HEK293 (cell line): ENCODE results near the gene ACAN.

Experiments
- CTCF ChIA-PET: fragments of 350-600 bp; formaldehyde crosslinking; extraction: SDS; loops from one replicate; lab custom pipeline; 2021; ENCODE audit warnings: antibody characterized with exemption; lab: Yijun Ruan, JAX
- POLR2A ChIA-PET: fragments of 300-600 bp; formaldehyde crosslinking; extraction: SDS; loops from one replicate; lab custom pipeline; 2020; ENCODE audit warnings: antibody characterized with exemption, inconsistent platforms; lab: Yijun Ruan, JAX
- H3K27ac ChIP-seq: fragments of 200-500 bp; sonication (Bioruptor generic); 2 replicates; pipeline ENCODE4 v1.5.1; 2014; ENCODE audit warnings: low read depth, low read length, control low read depth, inconsistent platforms; ENCODE audit errors: extremely low read depth
- H3K36me3 ChIP-seq, 2 experiments: fragments of 200-500 bp in 1 of 2; sonication (Bioruptor generic) in 1 of 2; 1 replicate in 1 of 2; 2 replicates in 1 of 2; pipeline ENCODE4 v1.5.1; 2014 to 2017; ENCODE audit warnings: inconsistent platforms in 2 of 2, low read length in 2 of 2; ENCODE audit not compliant: control insufficient read depth in 2 of 2, insufficient read depth in 1 of 2
- H3K4me1 ChIP-seq: fragments of 200-500 bp; sonication (Bioruptor generic); 2 replicates; pipeline ENCODE4 v1.5.1; 2014; ENCODE audit warnings: mild to moderate bottlenecking, low read length, inconsistent platforms; ENCODE audit not compliant: control insufficient read depth, insufficient read depth
- H3K4me3 ChIP-seq: 2 replicates; pipeline ENCODE4 v1.5.1; 2011; ENCODE audit warnings: low read depth, mild to moderate bottlenecking, control low read depth, low read length, moderate library complexity
- H3K9me3 ChIP-seq: fragments of 200-500 bp; sonication (Bioruptor generic); 2 replicates; pipeline ENCODE4 v1.5.1; 2014; ENCODE audit warnings: low read depth, low read length, inconsistent platforms; ENCODE audit not compliant: control insufficient read depth, insufficient read depth
- BCL11B ChIP-seq: fragments of 450-650 bp; formaldehyde crosslinking; IDR thresholded peaks from 2 replicates; pipeline ENCODE4 v1.5.1; 2016; ENCODE audit warnings: low read depth, missing biosample characterization, missing genetic modification characterization
- EGR2 ChIP-seq: fragments of 450-650 bp; formaldehyde crosslinking; IDR thresholded peaks from 2 replicates; pipeline ENCODE4 v1.5.1; 2016; ENCODE audit warnings: low read depth, missing biosample characterization, missing genetic modification characterization
- ELK4 ChIP-seq: IDR thresholded peaks from 2 replicates; pipeline ENCODE4 v1.6.1; 2011; ENCODE audit warnings: mild to moderate bottlenecking, low read depth, low read length, borderline replicate concordance
- KLF10 ChIP-seq: fragments of 450-650 bp; IDR thresholded peaks from 2 replicates; pipeline ENCODE4 v1.5.1; 2018; ENCODE audit warnings: missing biosample characterization, mild to moderate bottlenecking, missing genetic modification characterization
- OVOL3 ChIP-seq: fragments of 450-650 bp; formaldehyde crosslinking; IDR thresholded peaks from 2 replicates; pipeline ENCODE4 v1.5.1; 2016; ENCODE audit warnings: missing biosample characterization, missing genetic modification characterization
- PRDM1 ChIP-seq: fragments of 450-650 bp; formaldehyde crosslinking; IDR thresholded peaks from 2 replicates; pipeline ENCODE4; 2016; ENCODE audit warnings: missing biosample characterization, missing genetic modification characterization
- RBAK ChIP-seq: fragments of 450-650 bp; formaldehyde crosslinking; IDR thresholded peaks from 2 replicates; pipeline ENCODE4 v1.5.1; 2016; ENCODE audit warnings: missing biosample characterization, missing genetic modification characterization
- REPIN1 ChIP-seq: fragments of 450-650 bp; formaldehyde crosslinking; IDR thresholded peaks from 2 replicates; pipeline ENCODE4 v1.5.1; 2017; ENCODE audit warnings: missing biosample characterization, missing genetic modification characterization, low read depth
- TRIM28 ChIP-seq: IDR thresholded peaks from 2 replicates; pipeline ENCODE4 v1.6.1; 2011; ENCODE audit warnings: low read length, control low read depth, borderline replicate concordance
- ZBTB26 ChIP-seq: fragments of 450-650 bp; formaldehyde crosslinking; optimal IDR thresholded peaks from 2 replicates; pipeline ENCODE3; 2016; ENCODE audit warnings: missing biosample characterization, mild to moderate bottlenecking, missing genetic modification characterization
- ZBTB7A ChIP-seq: fragments of 450-650 bp; formaldehyde crosslinking; IDR thresholded peaks from 2 replicates; pipeline ENCODE4 v1.5.1; 2016; ENCODE audit warnings: low read depth, missing biosample characterization, missing genetic modification characterization
- ZEB2 ChIP-seq: fragments of 450-650 bp; formaldehyde crosslinking; IDR thresholded peaks from 2 replicates; pipeline ENCODE4 v1.5.1; 2016; ENCODE audit warnings: missing biosample characterization, missing genetic modification characterization
- ZIC2 ChIP-seq: fragments of 450-650 bp; formaldehyde crosslinking; IDR thresholded peaks from 2 replicates; pipeline ENCODE4 v1.5.1; 2016; ENCODE audit warnings: missing biosample characterization, missing genetic modification characterization
- ZNF175 ChIP-seq: fragments of 450-650 bp; formaldehyde crosslinking; IDR thresholded peaks from 2 replicates; pipeline ENCODE4 v1.5.1; 2016; ENCODE audit warnings: missing biosample characterization, missing genetic modification characterization
- ZNF274 ChIP-seq, 2 experiments: fragments of 200-500 bp in 1 of 2; fragments of 450-650 bp in 1 of 2; sonication (Bioruptor generic) in 1 of 2; formaldehyde crosslinking in 1 of 2; IDR thresholded peaks; 2 replicates each; pipeline versions ENCODE4 v1.5.1 to v1.6.1; 2014 to 2016; ENCODE audit warnings: borderline replicate concordance in 1 of 2, inconsistent platforms in 1 of 2, low read length in 1 of 2, missing biosample characterization in 1 of 2, missing genetic modification characterization in 1 of 2
- ZNF324 ChIP-seq: fragments of 450-650 bp; formaldehyde crosslinking; IDR thresholded peaks from 2 replicates; pipeline ENCODE4 v1.5.1; 2016; ENCODE audit warnings: missing biosample characterization, missing genetic modification characterization
- ZNF335 ChIP-seq: fragments of 450-650 bp; formaldehyde crosslinking; conservative IDR thresholded peaks from 2 replicates; pipeline ENCODE4 v1.5.1; 2016; ENCODE audit warnings: missing biosample characterization, missing genetic modification characterization
- ZNF362 ChIP-seq: fragments of 450-650 bp; formaldehyde crosslinking; IDR thresholded peaks from 2 replicates; pipeline ENCODE4 v1.5.1; 2016; ENCODE audit warnings: missing biosample characterization, missing genetic modification characterization
- ZNF404 ChIP-seq: fragments of 450-650 bp; formaldehyde crosslinking; IDR thresholded peaks from 2 replicates; pipeline ENCODE4 v1.5.1; 2017; ENCODE audit warnings: missing biosample characterization, missing genetic modification characterization
- ZNF48 ChIP-seq: fragments of 450-650 bp; formaldehyde crosslinking; IDR thresholded peaks from 2 replicates; pipeline ENCODE4 v1.5.1; 2016; ENCODE audit warnings: missing biosample characterization, missing genetic modification characterization
- ZNF549 ChIP-seq: fragments of 450-650 bp; IDR thresholded peaks from 2 replicates; pipeline ENCODE4 v1.5.1; 2018; ENCODE audit warnings: missing biosample characterization, missing genetic modification characterization, mild to moderate bottlenecking, inconsistent platforms, moderate library complexity
- ZNF560 ChIP-seq: fragments of 450-650 bp; formaldehyde crosslinking; IDR thresholded peaks from 2 replicates; pipeline ENCODE4 v1.5.1; 2017; ENCODE audit warnings: missing biosample characterization, missing genetic modification characterization, borderline replicate concordance
- ZNF629 ChIP-seq: fragments of 450-650 bp; formaldehyde crosslinking; IDR thresholded peaks from 2 replicates; pipeline ENCODE4 v1.5.1; 2017; ENCODE audit warnings: missing biosample characterization, missing genetic modification characterization
- ZNF692 ChIP-seq: fragments of 450-650 bp; formaldehyde crosslinking; IDR thresholded peaks from 2 replicates; pipeline ENCODE4 v1.5.1; 2016; ENCODE audit warnings: missing biosample characterization, missing genetic modification characterization
- ZNF707 ChIP-seq: fragments of 450-650 bp; formaldehyde crosslinking; IDR thresholded peaks from 2 replicates; pipeline ENCODE4 v1.5.1; 2016; ENCODE audit warnings: missing biosample characterization, missing genetic modification characterization
- ZNF791 ChIP-seq: fragments of 450-650 bp; formaldehyde crosslinking; IDR thresholded peaks from 2 replicates; pipeline ENCODE4 v1.5.1; 2016; ENCODE audit warnings: missing biosample characterization, missing genetic modification characterization
- TF ChIP-seq, protein P1 (sequence below): fragments of 450-650 bp; formaldehyde crosslinking; IDR thresholded peaks from 2 replicates; pipeline ENCODE4 v1.5.1; 2016; ENCODE audit warnings: missing biosample characterization, missing genetic modification characterization
- TF ChIP-seq, protein P2 (sequence below): fragments of 450-650 bp; formaldehyde crosslinking; IDR thresholded peaks from 2 replicates; pipeline ENCODE4 v1.5.1; 2016; ENCODE audit warnings: missing biosample characterization, missing genetic modification characterization

ACAN gene

DNA sequence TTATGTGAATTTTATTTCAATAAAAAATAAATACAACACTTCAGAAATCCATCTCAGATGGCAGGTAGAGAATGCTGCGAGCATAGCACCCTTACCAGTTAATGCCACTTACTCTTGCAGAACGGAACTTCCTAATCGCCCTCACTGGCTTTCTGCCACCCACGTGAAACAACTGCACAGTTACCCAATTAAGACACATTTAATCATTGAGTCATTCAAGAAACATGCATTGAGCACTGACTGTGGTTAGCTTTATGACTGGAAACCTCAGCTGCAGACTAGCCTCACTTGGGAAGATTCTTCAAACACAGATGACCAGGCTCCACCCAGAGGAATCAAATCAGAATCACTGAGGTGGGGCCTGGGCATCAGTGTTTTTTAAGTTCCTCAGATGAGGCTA, 115.5 kb downstream of the ACAN start:
- no peak overlapping the region for H3K27ac ChIP-seq
- peaks cover 5% of the 10 kb centered on the region; the same call in 1 of the 2 replicates for H3K4me1 ChIP-seq
- H3K4me3 ChIP-seq, result no peak overlapping the region
- ChIA-PET CTCF (interaction anchor here (0.7 to 6.8 kb wide), 3 partner anchors 15 to 326 kb away, joined by 3 to 42 read pairs (median 4); no protein-coding TSS in a partner anchor), POLR2A (interaction anchor here (1.5 kb wide), 1 partner anchor 14 kb away, joined by 5 read pairs; no protein-coding TSS in a partner anchor)
- H3K9me3 ChIP-seq, result no peaks in the 10 kb centered on the region
- H3K36me3 ChIP-seq, result no peaks in the 10 kb centered on the region
- TF ChIP-seq ZNF324 (tag by site-specific recombination) (no peak), ZNF335 (tag by site-specific recombination) (peak; percentile 32; the same call in 1 of the 2 replicates), KLF10 (tag by site-specific recombination) (peak; percentile 76), ZEB2 (tag by site-specific recombination) (peak; percentile 90), OVOL3 (tag by site-specific recombination) (peak; percentile 99), ZNF549 (tag by site-specific recombination) (no peak), ZNF629 (tag by site-specific recombination) (peak; percentile 92), EGR2 (tag by site-specific recombination) (peak; percentile 76), BCL11B (tag by site-specific recombination) (no peak), ELK4 (no peak), TRIM28 (no peak), REPIN1 (tag by site-specific recombination) (no peak), ZIC2 (tag by site-specific recombination) (no peak), ZNF274 (IDR thresholded peaks at IDR 0.05; ENCODE audit: low read length) (no peak), ZNF274 (tag by site-specific recombination; IDR thresholded peaks at IDR 0.05; ENCODE audit: borderline replicate concordance) (no peak), ZBTB26 (tag by site-specific recombination) (no peak), ZNF362 (tag by site-specific recombination) (no peak), ZNF404 (no peak), ZBTB7A (tag by site-specific recombination) (no peak), PRDM1 (peak; percentile 62), ZNF175 (tag by site-specific recombination) (no peak), ZNF791 (tag by site-specific recombination) (no peak), ZNF692 (tag by site-specific recombination) (peak; percentile 88), ZNF48 (tag by site-specific recombination) (no peak), RBAK (tag by site-specific recombination) (no peak), ZNF707 (no peak), ZNF560 (tag by site-specific recombination) (no peak)
- TF ChIP-seq, protein P1, sequence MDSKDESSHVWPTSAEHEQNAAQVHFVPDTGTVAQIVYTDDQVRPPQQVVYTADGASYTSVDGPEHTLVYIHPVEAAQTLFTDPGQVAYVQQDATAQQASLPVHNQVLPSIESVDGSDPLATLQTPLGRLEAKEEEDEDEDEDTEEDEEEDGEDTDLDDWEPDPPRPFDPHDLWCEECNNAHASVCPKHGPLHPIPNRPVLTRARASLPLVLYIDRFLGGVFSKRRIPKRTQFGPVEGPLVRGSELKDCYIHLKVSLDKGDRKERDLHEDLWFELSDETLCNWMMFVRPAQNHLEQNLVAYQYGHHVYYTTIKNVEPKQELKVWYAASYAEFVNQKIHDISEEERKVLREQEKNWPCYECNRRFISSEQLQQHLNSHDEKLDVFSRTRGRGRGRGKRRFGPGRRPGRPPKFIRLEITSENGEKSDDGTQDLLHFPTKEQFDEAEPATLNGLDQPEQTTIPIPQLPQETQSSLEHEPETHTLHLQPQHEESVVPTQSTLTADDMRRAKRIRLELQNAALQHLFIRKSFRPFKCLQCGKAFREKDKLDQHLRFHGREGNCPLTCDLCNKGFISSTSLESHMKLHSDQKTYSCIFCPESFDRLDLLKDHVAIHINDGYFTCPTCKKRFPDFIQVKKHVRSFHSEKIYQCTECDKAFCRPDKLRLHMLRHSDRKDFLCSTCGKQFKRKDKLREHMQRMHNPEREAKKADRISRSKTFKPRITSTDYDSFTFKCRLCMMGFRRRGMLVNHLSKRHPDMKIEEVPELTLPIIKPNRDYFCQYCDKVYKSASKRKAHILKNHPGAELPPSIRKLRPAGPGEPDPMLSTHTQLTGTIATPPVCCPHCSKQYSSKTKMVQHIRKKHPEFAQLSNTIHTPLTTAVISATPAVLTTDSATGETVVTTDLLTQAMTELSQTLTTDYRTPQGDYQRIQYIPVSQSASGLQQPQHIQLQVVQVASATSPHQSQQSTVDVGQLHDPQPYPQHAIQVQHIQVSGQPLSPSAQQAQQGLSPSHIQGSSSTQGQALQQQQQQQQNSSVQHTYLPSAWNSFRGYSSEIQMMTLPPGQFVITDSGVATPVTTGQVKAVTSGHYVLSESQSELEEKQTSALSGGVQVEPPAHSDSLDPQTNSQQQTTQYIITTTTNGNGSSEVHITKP (tag by site-specific recombination), result peak; percentile 40; the same call in 1 of the 2 replicates
- TF ChIP-seq, protein P2, sequence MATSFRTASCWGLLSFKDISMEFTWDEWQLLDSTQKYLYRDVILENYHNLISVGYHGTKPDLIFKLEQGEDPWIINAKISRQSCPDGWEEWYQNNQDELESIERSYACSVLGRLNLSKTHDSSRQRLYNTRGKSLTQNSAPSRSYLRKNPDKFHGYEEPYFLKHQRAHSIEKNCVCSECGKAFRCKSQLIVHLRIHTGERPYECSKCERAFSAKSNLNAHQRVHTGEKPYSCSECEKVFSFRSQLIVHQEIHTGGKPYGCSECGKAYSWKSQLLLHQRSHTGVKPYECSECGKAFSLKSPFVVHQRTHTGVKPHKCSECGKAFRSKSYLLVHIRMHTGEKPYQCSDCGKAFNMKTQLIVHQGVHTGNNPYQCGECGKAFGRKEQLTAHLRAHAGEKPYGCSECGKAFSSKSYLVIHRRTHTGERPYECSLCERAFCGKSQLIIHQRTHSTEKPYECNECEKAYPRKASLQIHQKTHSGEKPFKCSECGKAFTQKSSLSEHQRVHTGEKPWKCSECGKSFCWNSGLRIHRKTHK (tag by site-specific recombination), result no peak
